H1 (cell line): Measurements from ENCODE around the gene CUX1. TPM values are rescaled to one million over a fixed set of nuclear protein-coding genes. Genes with fewer than 3 reads are reported as not detected.

Experiments
- CTCF ChIA-PET: fragments of 300-600 bp; sonication (Branson Sonifier 250); formaldehyde crosslinking; loops from one replicate; lab custom pipeline; 2021; ENCODE audit not compliant: partially characterized antibody; lab: Charles Lee
- POLR2A ChIA-PET: fragments of 300-600 bp; sonication (Branson Sonifier 250); formaldehyde crosslinking; loops from one replicate; lab custom pipeline; 2021; ENCODE audit warnings: inconsistent platforms; ENCODE audit not compliant: partially characterized antibody; lab: Charles Lee
- DNase-seq, 2 experiments: peaks; one replicate each; pipeline versions ENCODE4 v3.0.0 to v3.0.0-alpha.2; 2010 to 2022; ENCODE audit warnings: low spot score in 2 of 2, low read depth in 1 of 2, mixed read lengths in 1 of 2
- FAIRE-seq: peaks from 2 replicates; lab custom pipeline; 2011; peaks lifted over from hg19 to GRCh38; lab: Jason Lieb, UNC
- H2AFZ ChIP-seq: 2 replicates; pipeline ENCODE4 v1.8.1; 2012; ENCODE audit warnings: low read length, inconsistent platforms
- H2AK5ac ChIP-seq: 2 replicates; pipeline ENCODE4 v1.6.1; 2013; ENCODE audit warnings: low read depth, low read length
- H2BK120ac ChIP-seq: replicated peaks from 2 replicates; pipeline ENCODE3; 2013; ENCODE audit warnings: low read depth, low read length, inconsistent platforms
- H2BK12ac ChIP-seq: 2 replicates; pipeline ENCODE4 v1.6.1; 2013; ENCODE audit warnings: low read depth, low read length
- H2BK15ac ChIP-seq: 2 replicates; pipeline ENCODE4 v1.6.1; 2013; ENCODE audit warnings: low read length
- H2BK20ac ChIP-seq: 2 replicates; pipeline ENCODE4 v1.6.1; 2013; ENCODE audit warnings: low read length
- H2BK5ac ChIP-seq: 2 replicates; pipeline ENCODE4 v1.6.1; 2013; ENCODE audit warnings: low read depth, low read length
- H3K14ac ChIP-seq: 2 replicates; pipeline ENCODE4 v1.6.1; 2013; ENCODE audit warnings: inconsistent platforms; ENCODE audit not compliant: insufficient read length
- H3K18ac ChIP-seq: 2 replicates; pipeline ENCODE4 v1.6.1; 2013; ENCODE audit warnings: low read length; ENCODE audit errors: extremely low read depth
- H3K23ac ChIP-seq: 2 replicates; pipeline ENCODE4 v1.6.1; 2013; ENCODE audit warnings: inconsistent platforms; ENCODE audit not compliant: insufficient read length
- H3K23me2 ChIP-seq: 2 replicates; pipeline ENCODE4 v1.6.1; 2013; ENCODE audit warnings: low read depth, low read length
- H3K27ac ChIP-seq: 2 replicates; pipeline ENCODE4 v1.6.1; 2011; ENCODE audit warnings: low read depth, low read length, inconsistent platforms
- H3K27me3 ChIP-seq, 4 experiments: replicated peaks in 1 of 4; 1 replicate in 1 of 4; 2 replicates in 3 of 4; pipeline versions ENCODE4 v1.6.1 to v1.8.1; 2011 to 2013; ENCODE audit warnings: low read length in 3 of 4, mild to moderate bottlenecking in 3 of 4, inconsistent platforms in 2 of 4, mixed read lengths in 2 of 4, moderate library complexity in 1 of 4; ENCODE audit not compliant: control insufficient read depth in 3 of 4, insufficient read depth in 3 of 4; ENCODE audit errors: extremely low read depth in 1 of 4
- H3K36me3 ChIP-seq, 4 experiments: 2 replicates each; pipeline versions ENCODE4 v1.6.1 to v1.8.1; 2011 to 2013; ENCODE audit warnings: mild to moderate bottlenecking in 4 of 4, low read length in 3 of 4, moderate library complexity in 2 of 4, control low read depth in 1 of 4, inconsistent platforms in 1 of 4; ENCODE audit not compliant: insufficient read depth in 4 of 4, control insufficient read depth in 2 of 4
- H3K4ac ChIP-seq: replicated peaks from 2 replicates; pipeline ENCODE3; 2013; ENCODE audit warnings: low read length, low read depth, mixed read lengths, inconsistent platforms; ENCODE audit not compliant: insufficient read length
- H3K4me1 ChIP-seq, 4 experiments: replicated peaks in 1 of 4; 1 replicate in 1 of 4; 2 replicates in 3 of 4; pipeline versions ENCODE4 v1.6.1 to v1.8.1; 2011 to 2013; ENCODE audit warnings: low read length in 3 of 4, inconsistent platforms in 2 of 4, mixed read lengths in 1 of 4; ENCODE audit not compliant: insufficient read depth in 4 of 4, control insufficient read depth in 3 of 4
- H3K4me2 ChIP-seq, 2 experiments: 2 replicates each; pipeline versions ENCODE4 v1.6.1 to v1.8.1; 2011 to 2013; ENCODE audit warnings: low read depth in 2 of 2, low read length in 2 of 2, control low read depth in 1 of 2, inconsistent platforms in 1 of 2, mild to moderate bottlenecking in 1 of 2; ENCODE audit not compliant: insufficient read depth in 1 of 2
- H3K4me3 ChIP-seq, 4 experiments: fragments of 200-600, 300-600 bp in 1 of 4; sonication (generic), shearing (Covaris generic), sonication (Bioruptor Twin) in 1 of 4; 2 replicates each; pipeline versions ENCODE4 v1.5.1 to v1.8.1; 2011 to 2016; ENCODE audit warnings: low read length in 4 of 4, low read depth in 3 of 4, control low read depth in 2 of 4, inconsistent platforms in 2 of 4, mild to moderate bottlenecking in 2 of 4, mixed read lengths in 1 of 4, moderate library complexity in 1 of 4; ENCODE audit not compliant: insufficient read depth in 2 of 4; ENCODE audit errors: extremely low read depth in 1 of 4
- H3K56ac ChIP-seq: replicated peaks from 2 replicates; pipeline ENCODE3; 2013; ENCODE audit warnings: low read depth, mild to moderate bottlenecking, mixed read lengths, low read length, inconsistent platforms; ENCODE audit not compliant: insufficient read length
- H3K79me1 ChIP-seq: 2 replicates; pipeline ENCODE4 v1.6.1; 2013; ENCODE audit warnings: low read depth, low read length, control low read depth
- H3K79me2 ChIP-seq, 2 experiments: 2 replicates each; pipeline versions ENCODE4 v1.6.1 to v1.8.1; 2012 to 2013; ENCODE audit warnings: low read length in 2 of 2, mild to moderate bottlenecking in 2 of 2, inconsistent platforms in 1 of 2; ENCODE audit not compliant: insufficient read depth in 2 of 2, control insufficient read depth in 1 of 2
- H3K9ac ChIP-seq, 4 experiments: replicated peaks in 1 of 4; 1 replicate in 1 of 4; 2 replicates in 3 of 4; pipeline versions ENCODE4 v1.6.1 to v1.8.1; 2011 to 2013; ENCODE audit warnings: low read depth in 3 of 4, low read length in 3 of 4, control low read depth in 2 of 4, mild to moderate bottlenecking in 2 of 4, moderate library complexity in 2 of 4, inconsistent platforms in 1 of 4; ENCODE audit errors: extremely low read depth in 1 of 4
- H3K9me3 ChIP-seq, 2 experiments: 2 replicates each; pipeline versions ENCODE4 v1.6.1 to v1.8.1; 2012 to 2013; ENCODE audit warnings: mild to moderate bottlenecking in 2 of 2, moderate library complexity in 2 of 2, control low read depth in 1 of 2, inconsistent platforms in 1 of 2, low read depth in 1 of 2, low read length in 1 of 2, mixed read lengths in 1 of 2; ENCODE audit not compliant: insufficient read depth in 2 of 2
- H4K20me1 ChIP-seq, 2 experiments: replicated peaks in 1 of 2; 2 replicates each; pipeline versions ENCODE3 to v1.8.1; 2011 to 2013; ENCODE audit warnings: inconsistent platforms in 2 of 2, low read length in 2 of 2, mild to moderate bottlenecking in 1 of 2; ENCODE audit not compliant: insufficient read depth in 2 of 2, control insufficient read depth in 1 of 2
- H4K5ac ChIP-seq: 2 replicates; pipeline ENCODE4 v1.6.1; 2013; ENCODE audit warnings: low read length, low read depth, mixed read lengths, inconsistent platforms; ENCODE audit not compliant: insufficient read length
- H4K8ac ChIP-seq: 2 replicates; pipeline ENCODE4 v1.8.0; 2013; ENCODE audit warnings: mild to moderate bottlenecking, moderate library complexity, low read length, inconsistent platforms; ENCODE audit not compliant: insufficient read depth; ENCODE audit errors: extremely low read depth
- H4K91ac ChIP-seq: replicated peaks from 2 replicates; pipeline ENCODE3; 2013; ENCODE audit warnings: low read length, mixed read lengths, inconsistent platforms; ENCODE audit not compliant: insufficient read length
- ASH2L ChIP-seq: fragments of 200-600, 300-600 bp; sonication (generic); IDR thresholded peaks from one replicate; pipeline ENCODE4 v1.7.1; 2017; ENCODE audit warnings: low read length
- CREB1 ChIP-seq: IDR thresholded peaks from 2 replicates; pipeline ENCODE4 v1.6.1; 2012; ENCODE audit warnings: inconsistent platforms
- GABPA ChIP-seq: IDR thresholded peaks from 2 replicates; pipeline ENCODE4 v1.6.1; 2011; ENCODE audit warnings: mild to moderate bottlenecking, low read length, moderate library complexity, borderline replicate concordance; ENCODE audit not compliant: insufficient read depth
- RAD21 ChIP-seq, 2 experiments: IDR thresholded peaks in 1 of 2; conservative IDR thresholded peaks in 1 of 2; 2 replicates each; pipeline ENCODE4 v1.6.1; 2011; ENCODE audit warnings: low read depth in 2 of 2, low read length in 2 of 2, improper control_type of control experiment in 1 of 2, inconsistent platforms in 1 of 2, mild to moderate bottlenecking in 1 of 2, moderate library complexity in 1 of 2
- RNF2 ChIP-seq: fragments of 200-900, 300-1000 bp; sonication (generic); IDR thresholded peaks from 2 replicates; pipeline ENCODE4 v1.7.1; 2016; ENCODE audit warnings: borderline replicate concordance, low read depth, mild to moderate bottlenecking, antibody characterized with exemption, low read length; ENCODE audit not compliant: poor library complexity, severe bottlenecking; ENCODE audit errors: missing control alignments
- WGBS, 2 experiments: shearing (Covaris generic) in 1 of 2; methylation state at CpG; one replicate each; pipeline versions ENCODE4 v1.1.6 to v1.1.7; 2013 to 2015; ENCODE audit warnings: low lambda C conversion rate in 2 of 2, mixed read lengths in 2 of 2, inconsistent platforms in 1 of 2, low coverage in 1 of 2, missing lambda C conversion rate in 1 of 2; ENCODE audit not compliant: insufficient replicate concordance in 2 of 2, insufficient coverage in 1 of 2, insufficient read length in 1 of 2; ENCODE audit errors: extremely low coverage in 1 of 2, missing lambda C conversion rate in 1 of 2; 5-methylcytosine and 5-hydroxymethylcytosine counted together
- polyA plus RNA-seq, 7 experiments: library from polyadenylated mRNA; depleted of rRNA in 3 of 7; stranded (reverse) in 5 of 7; unstranded in 2 of 7; fragments of >200 nt in 5 of 7; fragments of 200-250 nt in 2 of 7; gene quantifications; 1 replicate in 5 of 7; 2 replicates in 1 of 7; 4 replicates in 1 of 7; pipeline versions ENCODE4 v1.2.1 to v1.2.3, GENCODE V29; 2011 to 2013; ENCODE audit warnings: missing spikeins in 2 of 7, mixed read lengths in 2 of 7
- total RNA-seq: library from RNA; stranded (reverse); fragmentation: NEBNext Ultra II Directional; extraction: Animal tissue kit (Norgen Biotek cat#: 25700); gene quantifications from 2 replicates; pipeline ENCODE4 v1.2.1, GENCODE V29; 2021
- TF ChIP-seq, protein P1 (sequence below): IDR thresholded peaks from 2 replicates; pipeline ENCODE4 v1.6.1; 2012; ENCODE audit warnings: inconsistent platforms
- TF ChIP-seq, protein P2 (sequence below): IDR thresholded peaks from 2 replicates; pipeline ENCODE4 v1.6.1; 2012; ENCODE audit warnings: low read length, inconsistent platforms

The CUX1 gene
- total and polyA plus RNA-seq, 2 of the 8 experiments (the other 6 are each of a cell fraction or from before 2014, with no cell fraction given), result 21.6 to 65.9 TPM

DNA sequence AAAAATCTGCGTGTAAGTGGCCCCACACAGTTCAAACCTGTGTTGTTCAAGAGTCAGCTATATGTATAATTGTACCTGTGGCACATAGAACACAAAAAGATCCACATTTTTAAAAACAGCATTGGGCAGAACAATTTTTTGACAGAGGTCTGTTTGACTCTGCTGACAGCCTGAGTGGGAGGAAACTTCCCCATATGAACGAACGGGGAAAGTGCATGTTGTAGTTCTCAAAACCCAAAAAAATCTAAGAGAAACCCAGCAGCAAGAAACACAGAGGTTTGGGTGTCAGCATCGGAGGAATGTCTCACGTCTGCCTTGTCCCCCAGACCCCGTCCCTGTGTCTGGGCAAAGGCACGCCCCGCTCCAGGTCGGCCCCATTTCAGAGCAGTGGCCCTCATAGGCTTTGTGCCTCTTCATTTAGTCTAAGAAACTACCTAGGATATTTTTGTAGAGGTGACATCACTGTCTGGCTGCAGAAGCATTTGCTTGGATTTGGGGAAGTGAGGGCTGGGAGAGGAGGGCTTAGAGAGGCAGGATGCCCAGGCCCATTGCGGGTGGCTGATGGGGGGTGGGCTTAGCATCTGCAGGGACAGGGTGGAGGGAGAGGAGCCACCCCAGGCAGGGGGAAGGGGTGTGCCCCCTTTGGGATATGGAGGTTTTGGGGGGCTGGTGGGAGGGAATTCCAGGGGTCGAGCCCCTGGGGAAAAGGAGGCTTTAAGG is 11.0 kb downstream of the CUX1 start:
- H3K9me3 ChIP-seq, result no peaks in the 10 kb centered on the region
- no peak overlapping the region for H2BK15ac ChIP-seq
- H2BK120ac ChIP-seq, result no peak overlapping the region
- no peak overlapping the region for H3K23ac ChIP-seq
- H2BK20ac ChIP-seq, result no peak overlapping the region
- H2AFZ ChIP-seq, result no peak overlapping the region
- DNase-seq (no peak), FAIRE-seq (no peak)
- H3K14ac ChIP-seq, result no peak overlapping the region
- no peak overlapping the region for H4K5ac ChIP-seq
- H4K20me1 ChIP-seq, result peaks cover 40 to 50% of the 10 kb centered on the region in 2 experiments
- peaks cover 79 to 100% of the 10 kb centered on the region in 2 experiments for H3K79me2 ChIP-seq
- no peak overlapping the region for H3K4me2 ChIP-seq
- H3K56ac ChIP-seq, result no peak overlapping the region
- no peaks in the 10 kb centered on the region; a peak in 2 of 8 replicates for H3K36me3 ChIP-seq
- WGBS, 2 experiments, result 78% methylated on average over 10 of the region's 11 CpGs; no CpG with 5 or more reads in 1 of the 2 experiments
- H2BK12ac ChIP-seq, result no peak overlapping the region
- no peak overlapping the region for H2AK5ac ChIP-seq
- peaks cover 19% of the 10 kb centered on the region; the same call in 1 of the 2 replicates for H3K79me1 ChIP-seq
- no peak overlapping the region for H3K4ac ChIP-seq
- no peak overlapping the region for H4K91ac ChIP-seq
- no peak overlapping the region for H3K18ac ChIP-seq
- H3K4me3 ChIP-seq, result no peak overlapping the region
- H3K4me1 ChIP-seq, result peaks cover 2 to 7% (median 3%) of the 10 kb centered on the region in 4 experiments
- ChIA-PET POLR2A (no interaction called here), CTCF (interaction anchor here (1.1 kb wide), 1 partner anchor 11 kb away, joined by 3 read pairs; the partner anchor contains the start of gene CUX1)
- no peak overlapping the region for H4K8ac ChIP-seq
- H3K23me2 ChIP-seq, result no peaks in the 10 kb centered on the region
- H2BK5ac ChIP-seq, result no peak overlapping the region
- no peaks in the 10 kb centered on the region for H3K27me3 ChIP-seq
- H3K9ac ChIP-seq, result no peak overlapping the region
- H3K27ac ChIP-seq, result no peak overlapping the region
- TF ChIP-seq, protein P1, sequence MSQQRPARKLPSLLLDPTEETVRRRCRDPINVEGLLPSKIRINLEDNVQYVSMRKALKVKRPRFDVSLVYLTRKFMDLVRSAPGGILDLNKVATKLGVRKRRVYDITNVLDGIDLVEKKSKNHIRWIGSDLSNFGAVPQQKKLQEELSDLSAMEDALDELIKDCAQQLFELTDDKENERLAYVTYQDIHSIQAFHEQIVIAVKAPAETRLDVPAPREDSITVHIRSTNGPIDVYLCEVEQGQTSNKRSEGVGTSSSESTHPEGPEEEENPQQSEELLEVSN, result no peak
- TF ChIP-seq RAD21 (IDR thresholded peaks at IDR 0.05 in 1 of 2, conservative IDR thresholded peaks at IDR 0.05 in 1 of 2; ENCODE audit: low read depth in 2 of 2, low read length in 2 of 2), result no peak
- no peak for TF ChIP-seq RNF2
- no peak for TF ChIP-seq GABPA
- TF ChIP-seq, protein P2, sequence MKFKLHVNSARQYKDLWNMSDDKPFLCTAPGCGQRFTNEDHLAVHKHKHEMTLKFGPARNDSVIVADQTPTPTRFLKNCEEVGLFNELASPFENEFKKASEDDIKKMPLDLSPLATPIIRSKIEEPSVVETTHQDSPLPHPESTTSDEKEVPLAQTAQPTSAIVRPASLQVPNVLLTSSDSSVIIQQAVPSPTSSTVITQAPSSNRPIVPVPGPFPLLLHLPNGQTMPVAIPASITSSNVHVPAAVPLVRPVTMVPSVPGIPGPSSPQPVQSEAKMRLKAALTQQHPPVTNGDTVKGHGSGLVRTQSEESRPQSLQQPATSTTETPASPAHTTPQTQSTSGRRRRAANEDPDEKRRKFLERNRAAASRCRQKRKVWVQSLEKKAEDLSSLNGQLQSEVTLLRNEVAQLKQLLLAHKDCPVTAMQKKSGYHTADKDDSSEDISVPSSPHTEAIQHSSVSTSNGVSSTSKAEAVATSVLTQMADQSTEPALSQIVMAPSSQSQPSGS, result no peak
- no peak for TF ChIP-seq ASH2L
- TF ChIP-seq CREB1, result no peak
